OCI-M2 (cell line): Measurements from ENCODE around the gene PCOLCE2.
"Not testable (repeated sequence)": the region's sequence is repeated elsewhere in the genome, so short reads cannot be mapped to it uniquely, and the experiment has no call there.

ENCODE experiments used
- DNase-seq: peaks from one replicate; lab custom pipeline; 2025; ENCODE audit not compliant: unreplicated experiment; lab: John Stamatoyannopoulos, UW

Gene PCOLCE2

GRCh38 chr3:142902356-142902755 is 13.5 kb upstream of the PCOLCE2 start:
- no peak for DNase-seq

GRCh38 chr3:142898346-142899213 is 9.7 kb upstream of the PCOLCE2 start:
- no peak for DNase-seq

GRCh38 chr3:142897807-142898206 is 8.9 kb upstream of the PCOLCE2 start:
- no peak for DNase-seq

GRCh38 chr3:142896996-142897395 is 8.1 kb upstream of the PCOLCE2 start:
- DNase-seq: no peak

GRCh38 chr3:142896201-142896755 is 7.4 kb upstream of the PCOLCE2 start:
- no peak for DNase-seq

- DNase-seq: no peak
Observed at GRCh38 chr3:142894493-142894892, 5.6 kb upstream of the PCOLCE2 start.

- no peak for DNase-seq
Observed at GRCh38 chr3:142892714-142893113, 3.8 kb upstream of the PCOLCE2 start.

GRCh38 chr3:142890592-142890991 is 1.7 kb upstream of the PCOLCE2 start:
- no peak for DNase-seq

- no peak for DNase-seq
Observed at GRCh38 chr3:142889212-142890014, 530 bp upstream of the PCOLCE2 start.

GRCh38 chr3:142888099-142888480 is 793 bp downstream of the PCOLCE2 start:
- no peak for DNase-seq

- no peak for DNase-seq
Observed at GRCh38 chr3:142886940-142887339, 1.9 kb downstream of the PCOLCE2 start.

- DNase-seq: no peak
Observed at GRCh38 chr3:142886021-142886420, 2.9 kb downstream of the PCOLCE2 start.

GRCh38 chr3:142884531-142884930 is 4.4 kb downstream of the PCOLCE2 start:
- DNase-seq: no peak

- not testable (repeated sequence) for DNase-seq
Observed at GRCh38 chr3:142883534-142883933, 5.3 kb downstream of the PCOLCE2 start.

- DNase-seq: no peak
Observed at GRCh38 chr3:142881445-142882224, 7.2 kb downstream of the PCOLCE2 start.

GRCh38 chr3:142878649-142879300 is 10.1 kb downstream of the PCOLCE2 start:
- DNase-seq: no peak

GRCh38 chr3:142876417-142876816 is 12.5 kb downstream of the PCOLCE2 start:
- no peak for DNase-seq

GRCh38 chr3:142875583-142876207 is 13.2 kb downstream of the PCOLCE2 start:
- DNase-seq: no peak

- no peak for DNase-seq
Observed at GRCh38 chr3:142875099-142875498, 13.8 kb downstream of the PCOLCE2 start.

GRCh38 chr3:142868382-142868781 is 20.5 kb downstream of the PCOLCE2 start:
- DNase-seq: not testable (repeated sequence)
